GM18511 (cell line): ENCODE data around the gene MUS81.
"Not testable (repeated sequence)": the region's sequence is repeated elsewhere in the genome, so short reads cannot be mapped to it uniquely, and the experiment has no call there.

Experiments
- ATAC-seq: cut with Tn5 transposase; IDR thresholded peaks from one replicate; pipeline ENCODE4 v1.9.1; 2021; ENCODE audit warnings: mild to moderate bottlenecking, moderate library complexity; ENCODE audit not compliant: unreplicated experiment

MUS81 gene

GRCh38 chr11:65891219-65892136, 31.2 kb downstream of the MUS81 start:
- ATAC-seq, result no peak

DNA sequence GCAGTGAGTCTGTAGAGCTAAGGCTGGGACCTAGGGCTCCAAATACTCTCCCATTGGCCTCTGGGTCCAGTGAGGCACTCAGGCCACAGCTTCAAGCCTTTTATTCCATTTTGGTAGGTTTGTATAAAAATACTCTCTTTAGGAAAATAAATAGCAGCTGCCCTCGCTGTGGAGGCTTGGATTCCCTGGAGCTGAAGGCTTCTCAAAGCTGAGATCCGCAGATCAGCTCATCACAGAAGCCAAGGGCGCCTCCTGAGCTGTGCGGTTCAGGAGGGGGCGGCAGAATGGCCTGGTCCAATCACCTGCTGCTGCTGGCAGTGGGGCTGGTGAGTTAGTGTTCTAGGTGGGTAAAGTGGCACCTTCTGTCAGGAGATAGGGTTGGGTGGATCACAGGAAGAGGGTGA, 31.9 kb downstream of the MUS81 start:
- ATAC-seq, result not testable (repeated sequence)

- ATAC-seq, result no peak
Observed at GRCh38 chr11:65892661-65893317, 32.6 kb downstream of the MUS81 start.

DNA sequence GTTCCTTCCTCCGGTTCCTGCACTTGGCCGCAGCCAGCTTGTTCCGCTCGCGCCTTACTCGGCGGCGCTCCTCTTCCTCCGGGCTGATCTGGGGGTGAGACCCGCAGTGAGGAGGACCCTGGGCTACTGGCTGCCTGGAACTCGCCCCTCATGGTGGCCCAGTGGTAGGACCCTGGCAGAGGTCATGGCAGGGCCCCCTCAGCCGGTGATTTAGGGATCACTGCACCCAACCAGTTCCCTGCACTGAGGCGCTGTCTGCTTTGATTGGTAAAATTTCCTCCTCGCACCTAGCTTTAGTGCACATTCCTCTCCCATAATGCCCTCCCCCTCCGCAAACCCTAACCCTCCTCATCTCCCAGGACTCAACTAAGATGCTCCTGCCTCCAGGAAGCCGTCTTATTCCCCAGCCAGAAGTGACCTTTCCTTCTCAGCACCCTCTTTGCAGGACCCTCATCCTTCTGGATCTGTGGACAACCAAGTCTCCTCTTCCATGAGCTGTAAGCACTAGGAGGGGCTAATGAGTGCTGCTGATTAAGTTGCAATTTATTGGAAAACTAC, 33.9 kb downstream of the MUS81 start:
- ATAC-seq, result no peak

GRCh38 chr11:65895482-65895981, 35.3 kb downstream of the MUS81 start:
- ATAC-seq, result no peak

- no peak for ATAC-seq
Observed at GRCh38 chr11:65896034-65896999, 36.1 kb downstream of the MUS81 start.

GRCh38 chr11:65897020-65897471, 36.8 kb downstream of the MUS81 start:
- no peak for ATAC-seq

DNA sequence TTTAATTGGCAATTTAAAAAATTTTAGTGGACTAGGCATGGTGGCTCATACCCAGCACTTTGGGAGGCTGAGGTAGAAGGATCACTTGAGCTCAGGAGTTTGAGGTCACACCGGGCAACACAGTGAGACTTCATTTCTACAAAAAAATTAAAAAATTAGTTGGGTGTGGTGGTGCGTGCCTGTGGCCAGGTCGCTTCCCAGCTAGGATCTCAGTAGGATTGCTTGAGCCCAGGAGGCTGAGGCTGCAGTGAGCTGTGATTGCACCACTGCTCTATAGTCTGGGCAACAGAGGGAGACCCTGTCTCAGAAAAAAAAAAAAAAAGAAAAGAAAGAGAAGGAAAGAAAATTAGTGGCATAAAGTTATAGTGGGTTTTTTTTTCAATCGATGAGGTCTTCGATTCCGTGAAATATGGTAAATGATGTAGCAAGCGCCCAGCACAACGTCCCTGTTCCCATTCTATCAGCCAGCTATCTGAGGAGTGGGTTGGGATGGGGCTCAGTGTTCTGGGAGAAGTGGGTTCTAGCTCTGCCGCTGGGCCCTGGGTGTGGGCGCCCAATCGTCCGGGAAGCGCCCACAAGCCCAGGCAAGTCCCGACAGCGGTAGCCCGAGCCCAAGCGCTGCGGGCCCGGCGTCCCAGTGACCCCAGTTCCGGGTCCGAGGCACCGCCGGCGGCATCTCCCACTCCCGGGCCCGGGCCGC, 38.6 kb downstream of the MUS81 start:
- no peak for ATAC-seq

GRCh38 chr11:65899356-65900124, 39.3 kb downstream of the MUS81 start:
- ATAC-seq, result peak; percentile 2

DNA sequence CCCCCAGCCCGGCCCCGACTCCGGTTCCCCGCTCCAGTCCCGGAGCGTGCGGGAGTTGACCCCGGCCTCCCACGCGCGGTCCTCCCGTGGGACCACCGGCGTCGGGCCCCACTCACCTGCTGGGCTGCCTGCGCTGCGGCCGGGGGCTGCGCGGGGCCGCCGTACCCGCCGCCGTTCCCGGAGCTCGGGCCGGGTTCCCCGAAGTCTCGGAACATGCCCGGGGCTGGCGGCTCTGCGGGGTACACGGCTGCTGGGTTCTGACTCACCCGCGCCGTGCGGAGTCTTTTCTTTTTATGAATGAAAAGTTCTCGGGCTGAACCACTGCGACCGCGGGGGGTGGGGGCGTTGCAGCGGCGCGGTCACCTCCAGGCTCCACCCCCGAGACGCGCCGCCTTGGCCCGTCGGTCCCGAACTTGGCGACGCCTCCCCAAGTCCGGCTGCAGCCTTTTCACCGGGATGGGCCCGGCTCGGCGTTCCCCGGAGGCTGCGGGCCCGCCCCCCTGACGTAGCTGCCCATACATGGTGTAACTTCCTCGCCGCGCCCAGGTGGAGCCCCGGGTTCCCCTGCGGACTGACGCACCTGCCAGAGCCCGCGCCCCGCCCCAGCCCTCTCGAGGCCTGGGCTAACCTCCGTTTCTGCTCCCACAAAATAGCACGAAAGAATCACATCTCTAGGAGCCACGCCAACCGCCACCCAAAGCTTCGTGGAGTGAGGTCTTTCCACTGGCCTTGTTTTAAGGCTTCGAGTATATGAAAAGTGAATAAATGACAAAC, 40.1 kb downstream of the MUS81 start, which contains the start of gene FOSL1:
Gene FOSL1 (minus strand): TSS at position 264 of the 774 bp plus-strand sequence. CDS start 49 bp downstream, at position 215.
- peak; percentile 84 for ATAC-seq

GRCh38 chr11:65900899-65901180, 40.6 kb downstream of the MUS81 start:
- ATAC-seq, result no peak

- ATAC-seq, result no peak
Observed at GRCh38 chr11:65903068-65903481, 42.8 kb downstream of the MUS81 start.

DNA sequence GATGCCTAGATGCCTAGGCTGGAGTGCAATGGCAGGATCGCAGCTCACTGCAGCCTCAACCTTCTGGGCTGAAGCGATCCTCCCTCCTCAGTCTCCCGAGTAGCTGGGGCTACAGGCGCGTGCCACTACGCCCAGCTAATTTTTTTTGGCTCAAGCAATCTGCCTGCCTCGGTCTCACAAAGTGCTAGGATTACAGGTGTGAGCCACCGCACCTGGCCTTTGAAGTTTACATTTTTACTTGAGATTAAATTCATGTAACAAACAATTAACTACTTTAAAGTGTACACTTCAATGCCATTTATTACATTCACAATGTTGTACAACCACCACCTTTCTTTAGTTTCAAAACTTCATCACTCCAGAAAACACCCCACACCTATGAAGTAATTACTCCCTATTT, 43.5 kb downstream of the MUS81 start:
- no peak for ATAC-seq

DNA sequence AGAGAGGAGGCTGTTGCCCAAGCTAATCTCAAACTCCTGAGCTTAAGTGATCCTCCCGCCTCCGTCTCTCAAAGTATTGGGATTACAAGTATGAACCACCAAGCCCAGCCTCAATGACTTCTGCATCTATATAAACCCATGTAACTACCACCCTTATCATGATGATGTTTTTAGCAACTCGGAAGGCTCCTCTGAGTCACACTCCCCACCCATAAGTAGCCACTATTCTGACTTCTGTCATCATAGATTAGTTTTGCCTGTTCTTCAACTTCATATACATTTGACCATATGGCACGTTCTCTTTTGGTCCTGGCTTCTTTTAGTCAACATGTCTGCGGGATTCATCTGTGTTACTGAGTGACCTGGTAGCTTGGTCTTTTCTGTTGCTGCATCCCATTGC, 46.4 kb downstream of the MUS81 start:
- no peak for ATAC-seq

DNA sequence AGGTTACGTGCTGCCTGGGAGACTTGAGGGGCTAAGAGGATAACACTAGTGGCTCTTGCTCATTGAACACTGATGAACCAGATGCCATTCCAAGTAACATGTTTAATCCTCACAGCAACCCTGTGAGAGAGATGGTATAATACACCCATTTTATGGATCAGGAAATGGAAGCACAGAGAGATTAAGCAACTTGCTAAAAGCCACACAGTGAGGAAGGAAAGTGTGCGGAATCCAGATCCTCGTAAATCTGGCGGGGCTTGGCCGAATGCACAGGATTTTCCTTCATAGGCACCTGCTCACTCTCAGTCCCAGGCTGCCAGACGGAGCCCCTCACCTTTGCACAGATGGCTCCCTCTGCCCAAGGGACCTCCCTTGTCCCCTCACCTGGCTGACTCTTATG, 47.6 kb downstream of the MUS81 start:
- no peak for ATAC-seq

DNA sequence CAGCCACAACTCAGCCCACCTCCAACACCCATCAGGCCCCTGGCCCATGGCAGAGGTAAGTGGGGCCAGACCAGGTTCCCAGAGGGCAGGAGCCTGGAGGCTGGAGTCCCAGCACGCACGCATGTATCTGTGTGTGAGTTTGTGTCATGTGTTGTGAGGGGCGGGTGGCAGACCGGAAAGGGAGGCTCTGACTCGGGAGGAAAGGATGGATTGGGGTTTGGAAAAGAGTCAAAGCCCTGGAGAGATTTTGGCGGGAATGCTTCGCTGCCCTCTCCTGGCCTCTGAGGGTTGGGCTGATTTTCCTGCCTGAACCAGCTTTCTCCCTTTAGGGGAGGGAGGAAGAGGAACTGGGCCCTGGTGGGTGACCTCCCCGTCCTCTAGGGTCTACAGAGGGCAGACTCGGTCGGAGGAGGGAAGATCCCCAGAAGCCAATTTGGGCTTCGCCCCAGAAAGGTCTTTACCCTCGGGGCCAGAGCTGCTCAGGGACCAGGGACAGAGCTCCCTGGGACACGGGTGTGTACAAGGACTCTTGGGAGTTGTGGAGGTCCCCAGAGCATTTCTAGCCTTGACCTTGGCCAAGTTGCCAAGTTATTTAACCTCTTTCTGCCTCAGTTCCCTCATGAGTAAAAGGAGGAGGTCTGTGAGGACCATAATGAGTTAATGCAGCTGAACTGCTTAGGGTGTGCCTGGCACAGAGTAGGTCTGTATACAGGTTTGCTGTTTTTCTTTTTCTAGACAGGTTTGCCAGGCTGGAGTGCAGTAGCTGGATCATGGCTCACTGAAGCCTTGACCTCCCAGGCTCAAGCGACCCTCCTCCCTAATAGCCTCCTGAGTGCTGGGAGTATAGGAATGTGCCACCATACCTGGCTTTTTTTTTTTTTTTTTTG, 51.7 kb downstream of the MUS81 start:
- no peak for ATAC-seq

- no peak for ATAC-seq
Observed at GRCh38 chr11:65912845-65913244, 52.6 kb downstream of the MUS81 start.
